Activated CD8-positive, alpha-beta T cell treated with anti-CD3 and anti-CD28 coated beads for 36 hours (primary cell): ENCODE results near the gene PTPRCAP. TPM values are rescaled to one million over a fixed set of nuclear protein-coding genes. Genes with fewer than 3 reads are reported as not detected.
A peak's percentile ranks its signal among the peaks of the same experiment; 100 is the strongest.

ENCODE experiments used
- ATAC-seq: fragments of 200-7000 bp; cut with Tn5 transposase; one replicate; pipeline ENCODE4 v1.10.0; 2021; ENCODE audit warnings: mild to moderate bottlenecking, moderate library complexity
- CTCF ChIA-PET: fragments of 350-600 bp; sonication (Branson Sonifier 250); formaldehyde crosslinking; loops from one replicate; lab custom pipeline; 2021; ENCODE audit warnings: antibody characterized with exemption; lab: Charles Lee
- POLR2A ChIA-PET: fragments of 350-600 bp; sonication (Branson Sonifier 250); formaldehyde crosslinking; loops from one replicate; lab custom pipeline; 2021; ENCODE audit warnings: antibody characterized with exemption; lab: Charles Lee
- DNase-seq: peaks from one replicate; pipeline ENCODE4 v3.0.0-alpha.2; 2020
- H3K27ac Mint-ChIP-seq: one replicate; pipeline ENCODE4 v1.8.0; 2021; ENCODE audit warnings: mild to moderate bottlenecking, mixed read lengths
- H3K27me3 Mint-ChIP-seq: one replicate; pipeline ENCODE4 v1.8.0; 2021; ENCODE audit warnings: mixed read lengths
- H3K36me3 Mint-ChIP-seq: one replicate; pipeline ENCODE4 v1.8.0; 2021; ENCODE audit warnings: low read depth, mixed read lengths
- H3K4me1 Mint-ChIP-seq: one replicate; pipeline ENCODE4 v1.8.0; 2021; ENCODE audit warnings: low read depth, mixed read lengths
- H3K4me3 Mint-ChIP-seq: one replicate; pipeline ENCODE4 v1.8.0; 2021; ENCODE audit warnings: mild to moderate bottlenecking, moderate library complexity, mixed read lengths
- H3K9me3 Mint-ChIP-seq: one replicate; pipeline ENCODE4 v1.8.0; 2021; ENCODE audit warnings: mixed read lengths
- intact Hi-C: fragments of 100-400 bp; cut with micrococcal nuclease; formaldehyde crosslinking; loops from one replicate; pipeline ENCODE4 v1.10.0; 2022
- total RNA-seq, 2 experiments: library from RNA; stranded (reverse); gene quantifications; one replicate each; pipeline ENCODE4 v1.2.3, GENCODE V29; 2021
- TF ChIP-seq, protein P1 (sequence below): fragments of 200-600 bp; IDR thresholded peaks from one replicate; pipeline ENCODE4 v1.8.0; 2022; ENCODE audit warnings: antibody characterized with exemption, mild to moderate bottlenecking

Gene PTPRCAP
- total RNA-seq, 2 experiments from 2014 or later: 107 to 114 TPM

DNA sequence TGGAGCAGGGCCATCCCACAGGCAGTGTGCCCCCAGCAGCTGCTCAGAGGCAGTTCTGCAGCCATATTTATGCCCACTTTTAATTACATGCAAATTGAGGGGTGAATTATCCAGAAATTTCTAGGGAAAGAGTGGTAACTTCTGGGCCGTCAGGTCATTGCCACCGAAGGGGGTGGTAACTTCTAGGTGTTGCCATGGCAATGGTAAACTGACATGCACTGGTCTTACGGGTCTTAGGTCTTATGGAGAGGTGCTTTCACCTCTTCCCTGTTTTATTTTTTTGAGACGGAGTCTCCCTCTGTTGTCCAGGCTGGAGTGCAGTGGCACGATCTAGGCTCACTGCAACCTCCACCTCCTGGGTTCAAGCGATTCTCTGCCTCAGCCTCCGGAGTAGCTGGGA is 35.4 kb upstream of the PTPRCAP start:
- no peak for DNase-seq
- intact Hi-C loops: no loop called here
- Mint-ChIP-seq H3K4me1 (peaks cover 8% of the 10 kb centered on the region), H3K27ac (no peak overlapping the region), H3K9me3 (no peaks in the 10 kb centered on the region), H3K27me3 (no peaks in the 10 kb centered on the region), H3K4me3 (no peak overlapping the region), H3K36me3 (peaks cover 2% of the 10 kb centered on the region)
- POLR2A ChIA-PET: interaction anchor here (1.1 kb wide), 1 partner anchor 14 kb away, joined by 4 read pairs; no protein-coding TSS in a partner anchor
- TF ChIP-seq, protein P1, sequence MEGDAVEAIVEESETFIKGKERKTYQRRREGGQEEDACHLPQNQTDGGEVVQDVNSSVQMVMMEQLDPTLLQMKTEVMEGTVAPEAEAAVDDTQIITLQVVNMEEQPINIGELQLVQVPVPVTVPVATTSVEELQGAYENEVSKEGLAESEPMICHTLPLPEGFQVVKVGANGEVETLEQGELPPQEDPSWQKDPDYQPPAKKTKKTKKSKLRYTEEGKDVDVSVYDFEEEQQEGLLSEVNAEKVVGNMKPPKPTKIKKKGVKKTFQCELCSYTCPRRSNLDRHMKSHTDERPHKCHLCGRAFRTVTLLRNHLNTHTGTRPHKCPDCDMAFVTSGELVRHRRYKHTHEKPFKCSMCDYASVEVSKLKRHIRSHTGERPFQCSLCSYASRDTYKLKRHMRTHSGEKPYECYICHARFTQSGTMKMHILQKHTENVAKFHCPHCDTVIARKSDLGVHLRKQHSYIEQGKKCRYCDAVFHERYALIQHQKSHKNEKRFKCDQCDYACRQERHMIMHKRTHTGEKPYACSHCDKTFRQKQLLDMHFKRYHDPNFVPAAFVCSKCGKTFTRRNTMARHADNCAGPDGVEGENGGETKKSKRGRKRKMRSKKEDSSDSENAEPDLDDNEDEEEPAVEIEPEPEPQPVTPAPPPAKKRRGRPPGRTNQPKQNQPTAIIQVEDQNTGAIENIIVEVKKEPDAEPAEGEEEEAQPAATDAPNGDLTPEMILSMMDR: no peak
- CTCF ChIA-PET: interaction anchor here (1.6 to 2.2 kb wide), 2 partner anchors 11 to 127 kb away, joined by 5 to 6 read pairs; partner anchors contain the start of gene AIP
- no peak for ATAC-seq

DNA sequence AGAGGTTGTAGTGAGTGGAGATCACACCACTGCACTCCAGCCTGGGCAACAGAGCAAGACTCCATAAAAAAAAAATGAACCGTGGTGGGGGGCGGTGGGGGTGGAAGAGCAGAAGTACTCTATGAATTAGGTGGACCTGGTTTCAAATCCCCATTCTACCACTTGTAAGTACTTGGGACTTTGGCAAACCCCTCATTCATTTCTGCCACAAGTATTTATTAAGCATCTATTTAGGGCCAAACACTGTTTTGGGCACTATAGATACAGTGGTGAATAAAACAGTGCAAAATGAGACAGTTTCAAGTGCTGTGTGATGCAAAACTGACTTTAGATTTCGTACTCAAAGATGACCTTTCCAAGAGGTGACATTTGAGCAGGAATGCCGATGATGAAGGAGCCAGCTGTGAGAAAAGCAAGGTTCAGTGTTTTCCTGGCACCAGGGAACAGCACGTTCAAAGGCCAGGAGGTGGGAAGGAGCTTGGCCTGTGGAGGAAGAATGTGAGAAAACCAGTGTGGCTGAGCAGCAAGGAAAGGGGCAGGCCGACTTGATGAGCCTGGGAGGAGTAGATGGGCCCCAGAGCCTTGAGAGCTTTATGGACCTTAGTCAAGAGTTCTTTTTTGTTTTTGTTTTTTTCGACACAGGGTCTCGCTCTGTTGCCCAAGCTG is 33.0 kb upstream of the PTPRCAP start:
- peaks cover 26% of the 10 kb centered on the region for H3K4me1 Mint-ChIP-seq

DNA sequence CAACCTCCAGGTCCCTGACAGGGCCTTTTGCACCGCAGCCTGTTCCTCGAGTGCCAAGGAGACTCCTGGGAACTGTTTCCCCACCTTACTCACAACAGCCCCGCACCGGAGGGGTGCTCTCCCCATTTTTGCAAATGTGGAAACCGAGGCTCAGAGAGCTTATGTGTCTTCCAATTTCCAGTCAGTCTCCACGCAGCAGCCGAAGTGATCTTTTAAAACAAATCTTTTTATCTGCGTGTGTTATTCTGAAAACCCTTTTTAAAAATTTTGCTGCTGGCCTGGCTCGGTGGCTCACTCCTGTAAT is 32.0 kb upstream of the PTPRCAP start:
- Mint-ChIP-seq H3K4me3 (peak overlapping the region; percentile 95), H3K27ac (peak overlapping the region; percentile 87), H3K4me1 (peaks cover 30% of the 10 kb centered on the region), H3K9me3 (no peaks in the 10 kb centered on the region), H3K27me3 (no peaks in the 10 kb centered on the region), H3K36me3 (peaks cover 11% of the 10 kb centered on the region)
- intact Hi-C loops: no loop called here
- ATAC-seq (no peak), DNase-seq (no peak)
- TF ChIP-seq, protein P1: no peak
- ChIA-PET POLR2A (interaction anchor here (1.0 to 7.2 kb wide), 6 partner anchors 12 to 49 kb away, joined by 4 to 83 read pairs (median 8); partner anchors contain the start of genes AIP and PTPRCAP), CTCF (interaction anchor here (0.7 to 2.4 kb wide), 6 partner anchors 9 to 78 kb away, joined by 3 to 18 read pairs (median 4); partner anchors contain the start of genes CDK2AP2, PPP1CA, PTPRCAP and RAD9A)

More for the DNA sequence above, 33.0 kb upstream of the PTPRCAP start:
- TF ChIP-seq, protein P1: no peak
- Mint-ChIP-seq H3K27me3 (no peaks in the 10 kb centered on the region), H3K9me3 (no peaks in the 10 kb centered on the region), H3K27ac (peak overlapping the region; percentile 6), H3K36me3 (peaks cover 5% of the 10 kb centered on the region), H3K4me3 (peak overlapping the region; percentile 95)
- DNase-seq: no peak
- CTCF ChIA-PET: interaction anchor here (0.7 to 1.5 kb wide), 5 partner anchors 10 to 89 kb away, joined by 3 read pairs; partner anchors contain the start of gene AIP
- POLR2A ChIA-PET: interaction anchor here (1.6 to 7.2 kb wide), 2 partner anchors 11 to 16 kb away, joined by 7 to 81 read pairs; partner anchors contain the start of gene AIP
- intact Hi-C loops: no loop called here
- no peak for ATAC-seq

DNA sequence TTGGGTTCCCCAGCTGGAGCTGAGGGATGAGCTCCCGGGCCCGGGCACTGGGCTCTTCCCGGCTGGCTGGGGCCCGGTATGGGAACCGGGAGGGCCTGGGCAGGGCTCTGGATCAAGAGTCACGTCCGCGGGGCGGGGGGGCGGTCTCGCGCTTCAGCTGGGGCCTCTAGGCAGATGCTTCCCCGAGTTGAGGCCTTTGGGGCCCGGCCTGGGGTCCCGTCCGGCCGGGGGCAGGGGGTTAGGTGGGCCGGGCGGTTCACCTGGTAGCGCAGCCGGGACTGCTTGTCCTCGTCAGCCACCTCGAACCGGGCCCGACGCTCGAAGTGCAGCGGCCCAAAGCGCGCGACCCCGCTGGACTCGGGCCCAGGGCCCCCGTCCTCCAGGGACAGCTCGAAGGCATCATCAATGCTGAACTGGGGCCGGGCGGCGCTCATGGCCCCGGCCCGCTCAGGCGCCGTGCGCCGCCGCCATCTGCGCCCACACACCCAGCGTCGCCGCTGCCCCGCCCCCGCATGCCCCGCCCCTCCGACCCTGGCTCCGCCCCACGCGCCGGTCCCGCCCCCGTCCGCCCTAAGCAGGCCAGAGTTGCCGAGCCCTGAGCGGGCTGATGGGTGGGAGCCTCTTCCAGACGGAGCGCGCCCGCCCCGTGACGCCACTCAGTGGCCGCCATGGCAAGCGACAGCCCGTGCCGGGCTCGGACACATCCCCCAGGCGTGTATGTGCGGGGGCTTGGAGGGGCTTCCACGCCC is 31.5 kb upstream of the PTPRCAP start, which contains the start of gene TMEM134:
Gene TMEM134 (minus strand): TSS at position 493 of the 749 bp plus-strand sequence. CDS start 59 bp downstream, at position 434.
- ChIA-PET CTCF (interaction anchor here (0.7 to 2.4 kb wide), 13 partner anchors 8 to 123 kb away, joined by 3 to 18 read pairs (median 4); partner anchors contain the start of genes CDK2AP2, PPP1CA, PTPRCAP and RAD9A), POLR2A (interaction anchor here (0.6 to 7.2 kb wide), 16 partner anchors 7 to 145 kb away, joined by 3 to 83 read pairs (median 4); partner anchors contain the start of genes AIP, CABP4, PPP1CA and PTPRCAP)
- H3K4me3 Mint-ChIP-seq: peak within 1 kb of the TSS; percentile 95
- TF ChIP-seq, protein P1: peak; percentile 28
- no peaks in the 10 kb centered on the region for H3K27me3 Mint-ChIP-seq
- no peaks in the 10 kb centered on the region for H3K9me3 Mint-ChIP-seq
- H3K27ac Mint-ChIP-seq: peak within 1 kb of the TSS; percentile 92
- DNase-seq: peak; percentile 94
- intact Hi-C loops: no loop called here
- peaks cover 11% of the 10 kb centered on the region for H3K36me3 Mint-ChIP-seq
- H3K4me1 Mint-ChIP-seq: peaks cover 34% of the 10 kb centered on the region
- peak; percentile 86 for ATAC-seq
